Subcutaneous adipose tissue (tissue), 4 donors: Measurements from ENCODE around the gene MYCL. TPM values are rescaled to one million over a fixed set of nuclear protein-coding genes. Genes with fewer than 3 reads are reported as not detected.

Experiments
- CTCF ChIP-seq: fragments of 450-650 bp; IDR thresholded peaks from one replicate; pipeline ENCODE4 v1.5.1; 2016; ENCODE audit warnings: low read depth, mild to moderate bottlenecking, control low read depth, antibody characterized with exemption, moderate library complexity
- total RNA-seq, 4 donors: library from RNA; depleted of rRNA; stranded (reverse); fragments of >200 nt; gene quantifications; one replicate each; pipeline ENCODE4 v1.1.0, GENCODE V29; 2016

MYCL gene
- total RNA-seq, 4 donors from 2014 or later, result 0.22 to 0.57 (median 0.34) TPM; not detected in 1

DNA sequence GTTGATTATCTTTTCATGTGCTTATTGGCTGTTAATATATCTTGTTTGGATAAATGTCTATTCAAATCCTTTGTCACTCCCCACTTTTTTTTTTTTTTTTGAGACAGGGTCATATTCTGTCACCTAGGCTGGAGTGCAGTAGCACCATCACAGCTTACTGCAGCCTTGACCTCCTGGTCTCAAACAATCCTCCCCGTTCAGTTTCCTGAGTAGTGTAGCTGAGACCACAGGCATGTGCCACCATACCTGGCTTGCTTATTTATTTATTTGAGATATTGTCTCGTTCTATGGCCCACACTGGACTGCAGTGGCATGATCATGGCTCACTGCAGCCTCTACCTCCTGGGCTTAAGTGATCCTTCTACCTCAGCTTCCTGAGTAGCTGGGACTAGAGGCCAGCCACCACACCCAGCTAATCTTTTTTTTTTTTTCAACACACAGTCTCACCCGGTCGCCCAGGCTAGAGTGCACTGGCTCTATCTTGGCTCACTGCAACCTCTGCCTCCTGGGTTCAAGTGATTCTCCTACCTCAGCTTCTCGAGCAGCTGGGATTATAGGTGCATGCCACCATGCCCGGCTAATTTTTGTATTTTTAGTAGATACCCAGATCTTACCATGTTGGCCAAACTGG lies 13.9 kb upstream of the MYCL start:
- TF ChIP-seq CTCF, result no peak

GRCh38 chr1:39910263-39910662 lies 8.5 kb upstream of the MYCL start:
- no peak for TF ChIP-seq CTCF

- TF ChIP-seq CTCF, result no peak
These were observed 6.8 kb upstream of the MYCL start for GRCh38 chr1:39908534-39908933.

DNA sequence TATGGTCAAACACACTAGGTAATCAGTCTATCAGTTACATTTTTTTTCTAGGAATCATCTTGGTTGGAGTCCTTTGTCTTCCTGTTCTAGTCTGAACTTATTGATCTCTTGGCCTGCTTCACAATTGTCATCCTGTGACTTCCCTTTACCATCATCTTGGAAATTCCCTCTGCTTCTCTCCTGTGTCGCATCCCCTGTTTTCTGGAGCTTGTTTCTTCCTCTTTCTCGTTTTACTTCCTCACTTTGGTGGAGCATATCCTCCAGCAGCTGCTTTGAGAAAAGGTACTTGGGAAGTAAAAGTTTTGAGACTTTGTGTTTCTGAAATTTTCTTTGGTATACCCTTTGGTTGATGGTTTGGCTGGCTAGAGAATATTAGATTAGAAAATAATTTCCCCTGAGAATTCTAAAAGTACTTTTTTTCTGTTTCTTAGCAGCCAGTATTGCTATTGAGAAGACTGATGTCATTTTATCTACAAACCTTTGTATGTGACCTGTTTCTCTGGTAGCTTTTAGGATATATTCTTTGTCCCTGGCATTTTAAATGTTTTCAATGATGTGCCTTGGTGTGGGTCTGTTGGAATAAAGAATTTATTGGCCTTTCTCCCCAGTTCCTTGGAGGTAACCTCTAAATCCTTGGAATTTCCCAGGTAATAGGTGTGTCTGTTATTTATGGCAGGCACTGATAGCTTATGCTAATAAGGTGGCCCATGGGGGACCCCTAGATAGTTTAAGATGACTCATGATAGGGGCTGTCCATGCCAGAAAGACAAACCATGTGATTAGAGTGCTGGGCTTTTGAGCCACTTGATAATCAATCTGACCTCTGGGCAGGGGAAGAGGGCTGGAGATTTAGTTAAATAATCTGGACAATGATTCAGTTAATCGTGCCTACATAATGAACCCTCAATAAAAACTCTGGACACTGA lies 6.1 kb upstream of the MYCL start:
- TF ChIP-seq CTCF, result no peak

- no peak for TF ChIP-seq CTCF
These were observed 3.5 kb upstream of the MYCL start for GRCh38 chr1:39905172-39905571.

DNA sequence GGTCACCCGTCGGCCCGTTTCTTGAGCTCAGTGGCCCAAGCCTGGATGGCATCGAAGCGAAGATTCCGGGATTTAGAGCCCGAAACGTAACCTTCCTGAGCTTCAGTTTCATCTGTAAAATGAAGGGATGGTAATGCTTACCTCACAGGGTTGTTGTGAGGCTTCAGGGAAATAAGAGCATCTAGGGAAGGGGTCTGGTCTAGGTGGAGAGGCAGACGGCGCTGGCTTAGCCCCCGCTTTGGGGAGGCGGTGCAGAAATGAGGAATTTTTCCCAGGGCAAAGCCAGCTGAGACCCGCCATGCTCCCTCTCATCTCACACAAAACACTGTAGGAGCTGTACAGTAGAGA lies 717 bp upstream of the MYCL start:
- no peak for TF ChIP-seq CTCF

DNA sequence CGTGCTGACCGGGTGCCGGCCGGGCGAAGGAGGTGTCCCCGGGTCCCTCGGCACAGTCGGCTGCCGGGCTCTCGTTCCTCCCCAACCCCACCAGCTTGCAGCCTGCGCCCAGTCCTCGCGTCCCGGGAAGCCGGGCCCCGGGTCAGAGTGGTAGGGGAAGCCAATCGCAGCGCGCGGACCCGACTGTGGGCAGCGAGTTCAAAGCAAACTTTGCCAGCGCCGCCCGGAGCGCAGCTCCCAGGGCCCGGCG lies 328 bp downstream of the MYCL start:
- no peak for TF ChIP-seq CTCF
